Prostate gland (tissue), 2 donors: ENCODE data around the gene DTYMK.

ENCODE experiments used
- POLR2A ChIP-seq: fragments of 450-650 bp; IDR thresholded peaks from one replicate; pipeline ENCODE4 v1.6.1; 2016; ENCODE audit warnings: antibody characterized with exemption, mild to moderate bottlenecking
- TF ChIP-seq, protein P1 (sequence below), 4 experiments: fragments of 200-600 bp in 2 of 4; fragments of 450-650 bp in 2 of 4; sonication (generic) in 2 of 4; IDR thresholded peaks; 1 replicate in 3 of 4; 2 replicates in 1 of 4; pipeline ENCODE4 v1.5.1; 2016 to 2019; ENCODE audit warnings: antibody characterized with exemption in 4 of 4, mild to moderate bottlenecking in 2 of 4, moderate library complexity in 2 of 4

GRCh38 chr2:241728627-241729026 lies 42.0 kb upstream of the DTYMK start:
- TF ChIP-seq, protein P1, sequence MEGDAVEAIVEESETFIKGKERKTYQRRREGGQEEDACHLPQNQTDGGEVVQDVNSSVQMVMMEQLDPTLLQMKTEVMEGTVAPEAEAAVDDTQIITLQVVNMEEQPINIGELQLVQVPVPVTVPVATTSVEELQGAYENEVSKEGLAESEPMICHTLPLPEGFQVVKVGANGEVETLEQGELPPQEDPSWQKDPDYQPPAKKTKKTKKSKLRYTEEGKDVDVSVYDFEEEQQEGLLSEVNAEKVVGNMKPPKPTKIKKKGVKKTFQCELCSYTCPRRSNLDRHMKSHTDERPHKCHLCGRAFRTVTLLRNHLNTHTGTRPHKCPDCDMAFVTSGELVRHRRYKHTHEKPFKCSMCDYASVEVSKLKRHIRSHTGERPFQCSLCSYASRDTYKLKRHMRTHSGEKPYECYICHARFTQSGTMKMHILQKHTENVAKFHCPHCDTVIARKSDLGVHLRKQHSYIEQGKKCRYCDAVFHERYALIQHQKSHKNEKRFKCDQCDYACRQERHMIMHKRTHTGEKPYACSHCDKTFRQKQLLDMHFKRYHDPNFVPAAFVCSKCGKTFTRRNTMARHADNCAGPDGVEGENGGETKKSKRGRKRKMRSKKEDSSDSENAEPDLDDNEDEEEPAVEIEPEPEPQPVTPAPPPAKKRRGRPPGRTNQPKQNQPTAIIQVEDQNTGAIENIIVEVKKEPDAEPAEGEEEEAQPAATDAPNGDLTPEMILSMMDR (IDR thresholded peaks at IDR 0.05) = no peak
- TF ChIP-seq POLR2A = no peak
